Liver (tissue), 9 donors: ENCODE measurements around the gene UCKL1. TPM values are rescaled to one million over a fixed set of nuclear protein-coding genes. Genes with fewer than 3 reads are reported as not detected.

ENCODE experiments used
- DNase-seq: peaks from one replicate; pipeline ENCODE4 v3.0.0-alpha.2; 2017; ENCODE audit warnings: low spot score
- H3K27ac ChIP-seq, 2 donors: one replicate each; pipeline ENCODE4 v1.7.0; 2013; ENCODE audit warnings: inconsistent platforms in 2 of 2, low read length in 2 of 2, control low read depth in 1 of 2, low read depth in 1 of 2, mild to moderate bottlenecking in 1 of 2
- H3K27me3 ChIP-seq, 4 donors: one replicate each; pipeline versions ENCODE4 v1.6.1 to v1.7.0; 2013; ENCODE audit warnings: low read length in 3 of 4, inconsistent platforms in 1 of 4, mild to moderate bottlenecking in 1 of 4, moderate library complexity in 1 of 4; ENCODE audit not compliant: control insufficient read depth in 4 of 4, insufficient read depth in 4 of 4
- H3K36me3 ChIP-seq, 4 donors: one replicate each; pipeline versions ENCODE4 v1.6.1 to v1.7.0; 2013; ENCODE audit warnings: low read length in 3 of 4, mild to moderate bottlenecking in 3 of 4, low read depth in 1 of 4, moderate library complexity in 1 of 4; ENCODE audit not compliant: control insufficient read depth in 4 of 4, insufficient read depth in 3 of 4
- H3K4me1 ChIP-seq, 4 donors: one replicate each; pipeline versions ENCODE4 v1.6.1 to v1.7.0; 2013; ENCODE audit warnings: low read length in 3 of 4, mild to moderate bottlenecking in 3 of 4, moderate library complexity in 1 of 4; ENCODE audit not compliant: control insufficient read depth in 4 of 4, insufficient read depth in 4 of 4
- H3K4me3 ChIP-seq, 3 donors: one replicate each; pipeline versions ENCODE4 v1.6.1 to v1.7.0; 2013; ENCODE audit warnings: low read length in 3 of 3, control low read depth in 1 of 3, low read depth in 1 of 3, mild to moderate bottlenecking in 1 of 3
- H3K9ac ChIP-seq, 2 donors: one replicate each; pipeline ENCODE4 v1.7.0; 2013; ENCODE audit warnings: low read length in 2 of 2, mild to moderate bottlenecking in 2 of 2, moderate library complexity in 2 of 2, control low read depth in 1 of 2, low read depth in 1 of 2
- H3K9me3 ChIP-seq, 4 donors: one replicate each; pipeline versions ENCODE4 v1.6.1 to v1.7.0; 2013; ENCODE audit warnings: low read length in 3 of 4; ENCODE audit not compliant: control insufficient read depth in 4 of 4
- ATF3 ChIP-seq: IDR thresholded peaks from 2 replicates; pipeline ENCODE4 v1.6.1; 2016; ENCODE audit warnings: antibody characterized with exemption
- CTCF ChIP-seq: fragments of 150-350 bp; IDR thresholded peaks from 2 replicates; pipeline ENCODE4 v1.5.1; 2017; ENCODE audit warnings: improper control_type of control experiment, low read depth, low read length; ENCODE audit not compliant: missing input control
- EGR1 ChIP-seq, 2 donors: IDR thresholded peaks; 2 replicates each; pipeline ENCODE4 v1.6.1; 2016 to 2018; ENCODE audit warnings: antibody characterized with exemption in 2 of 2, low read depth in 2 of 2
- FOXA1 ChIP-seq: IDR thresholded peaks from 2 replicates; pipeline ENCODE4 v1.6.1; 2016; ENCODE audit warnings: antibody characterized with exemption
- FOXA2 ChIP-seq: IDR thresholded peaks from 2 replicates; pipeline ENCODE4 v1.6.1; 2016; ENCODE audit warnings: antibody characterized with exemption
- GABPA ChIP-seq, 2 donors: IDR thresholded peaks in 1 of 2; conservative IDR thresholded peaks in 1 of 2; 2 replicates each; pipeline ENCODE4 v1.6.1; 2016; ENCODE audit warnings: antibody characterized with exemption in 2 of 2, mild to moderate bottlenecking in 1 of 2, moderate library complexity in 1 of 2
- HNF4A ChIP-seq, 2 donors: conservative IDR thresholded peaks; 2 replicates each; pipeline ENCODE4 v1.6.1; 2016; ENCODE audit warnings: antibody characterized with exemption in 2 of 2, mild to moderate bottlenecking in 2 of 2
- JUND ChIP-seq, 2 donors: IDR thresholded peaks; 2 replicates each; pipeline ENCODE4 v1.6.1; 2016; ENCODE audit warnings: antibody characterized with exemption in 2 of 2
- MAX ChIP-seq: IDR thresholded peaks from 2 replicates; pipeline ENCODE4 v1.6.1; 2016; ENCODE audit warnings: antibody characterized with exemption
- RAD21 ChIP-seq, 2 donors: IDR thresholded peaks; 2 replicates each; pipeline ENCODE4 v1.6.1; 2016; ENCODE audit warnings: antibody characterized with exemption in 2 of 2, mild to moderate bottlenecking in 2 of 2
- RXRA ChIP-seq, 2 donors: IDR thresholded peaks; 2 replicates each; pipeline ENCODE4 v1.6.1; 2017 to 2018; ENCODE audit warnings: antibody characterized with exemption in 2 of 2, mild to moderate bottlenecking in 1 of 2
- SP1 ChIP-seq: IDR thresholded peaks from 2 replicates; pipeline ENCODE4 v1.6.1; 2018; ENCODE audit warnings: antibody characterized with exemption, mild to moderate bottlenecking
- TAF1 ChIP-seq: conservative IDR thresholded peaks from 2 replicates; pipeline ENCODE4 v1.6.1; 2016; ENCODE audit warnings: antibody characterized with exemption, mild to moderate bottlenecking
- YY1 ChIP-seq: IDR thresholded peaks from 2 replicates; pipeline ENCODE4 v1.6.1; 2016; ENCODE audit warnings: antibody characterized with exemption, mild to moderate bottlenecking
- ZBTB33 ChIP-seq: IDR thresholded peaks from 2 replicates; pipeline ENCODE4 v1.6.1; 2016; ENCODE audit warnings: antibody characterized with exemption
- WGBS: extraction: QIAGEN DNeasy Blood & Tissue Kit; methylation state at CpG from one replicate; pipeline ENCODE4 v1.1.7; 2013; 5-methylcytosine and 5-hydroxymethylcytosine counted together
- polyA plus RNA-seq, 2 donors: library from polyadenylated mRNA; stranded (reverse) in 1 of 2; unstranded in 1 of 2; fragments of 200-250 nt in 1 of 2; fragments of >200 nt in 1 of 2; fragmentation: Nextera tagmentation in 1 of 2; extraction: Ambion mirVana in 1 of 2; gene quantifications; one replicate each; pipeline versions ENCODE4 v1.2.1 to v1.2.3, GENCODE V29; 2013 to 2015
- total RNA-seq, 2 donors: library from RNA; depleted of rRNA; stranded (reverse); fragments of >200 nt; gene quantifications; one replicate each; pipeline ENCODE4 v1.2.3, GENCODE V29; 2014
- donor health status: healthy.
- donor health status: healthy.
- donor health status: healthy.
- donor health status: healthy.
- donor health status: healthy.

Gene UCKL1
- total and polyA plus RNA-seq, 4 donors, result 16.4 to 20.4 (median 18.3) TPM

- Histone ChIP-seq H3K4me3 (no peak overlapping the region), H3K27me3 (no peaks in the 10 kb centered on the region), H3K9me3 (no peaks in the 10 kb centered on the region), H3K36me3 (peaks cover 9 to 42% (median 16%) of the 10 kb centered on the region in 4 donors), H3K9ac (no peak overlapping the region), H3K27ac (no peak overlapping the region), H3K4me1 (peaks cover 0 to 2% (median 0%) of the 10 kb centered on the region in 4 donors)
- WGBS, result 91% methylated on average over 14 of the region's 14 CpGs
- DNase-seq, result no peak
- TF ChIP-seq GABPA (IDR thresholded peaks at IDR 0.05 in 1 of 2, conservative IDR thresholded peaks at IDR 0.05 in 1 of 2) (no peak), HNF4A (conservative IDR thresholded peaks at IDR 0.05) (no peak), JUND (IDR thresholded peaks at IDR 0.05) (no peak), EGR1 (IDR thresholded peaks at IDR 0.05; ENCODE audit: low read depth in 2 of 2) (no peak), RAD21 (IDR thresholded peaks at IDR 0.05) (no peak), FOXA1 (no peak), MAX (no peak), FOXA2 (no peak), SP1 (no peak), RXRA (IDR thresholded peaks at IDR 0.05) (no peak), ATF3 (no peak), YY1 (no peak), ZBTB33 (no peak)
Measured at GRCh38 chr20:63937596-63937995, 18.6 kb downstream of the UCKL1 start.

- H3K36me3 ChIP-seq, result peaks cover 20 to 52% (median 26%) of the 10 kb centered on the region in 4 donors
- no peak for DNase-seq
- no peak for TF ChIP-seq FOXA2
- TF ChIP-seq RAD21 (IDR thresholded peaks at IDR 0.05), result no peak
- TF ChIP-seq JUND (IDR thresholded peaks at IDR 0.05), result no peak
- TF ChIP-seq SP1, result no peak
- no peak for TF ChIP-seq TAF1
- no peak for TF ChIP-seq ZBTB33
- no peak for TF ChIP-seq CTCF
- no peak for TF ChIP-seq EGR1 (IDR thresholded peaks at IDR 0.05; ENCODE audit: low read depth in 2 of 2)
- no peak for TF ChIP-seq HNF4A (conservative IDR thresholded peaks at IDR 0.05)
Measured at GRCh38 chr20:63935447-63935846, 20.8 kb downstream of the UCKL1 start.

More at GRCh38 chr20:63935447-63935846, 20.8 kb downstream of the UCKL1 start:
- H3K9me3 ChIP-seq, result no peaks in the 10 kb centered on the region
- no peaks in the 10 kb centered on the region for H3K4me1 ChIP-seq
- H3K4me3 ChIP-seq, result no peak overlapping the region
- 97% methylated on average over 9 of the region's 9 CpGs for WGBS
- H3K9ac ChIP-seq, result no peak overlapping the region
- H3K27me3 ChIP-seq, result no peaks in the 10 kb centered on the region
- no peak overlapping the region for H3K27ac ChIP-seq
